Measurements from ENCODE around the gene PRKAA1.
"Not testable (repeated sequence)": the region's sequence is repeated elsewhere in the genome, so short reads cannot be mapped to it uniquely, and the experiment has no call there.

PRKAA1 gene

GRCh38 chr5:40716000-40716399 is 82.2 kb downstream of the PRKAA1 start:
- Histone ChIP-seq H3K4me3 (ENCODE audit: insufficient read depth, low read length, poor library complexity, severe bottlenecking) (no peak overlapping the region), H3K9me2 (replicated peaks; ENCODE audit: insufficient read depth, low read length) (no peaks in the 10 kb centered on the region), H4K20me1 (ENCODE audit: low read depth, low read length) (no peaks in the 10 kb centered on the region), H3K4me2 (ENCODE audit: low read depth, low read length, poor library complexity, severe bottlenecking) (no peak overlapping the region), H3K79me2 (ENCODE audit: insufficient read depth, low read length) (no peaks in the 10 kb centered on the region), H2AFZ (ENCODE audit: low read depth, low read length, severe bottlenecking) (no peak overlapping the region), H3K9ac (ENCODE audit: low read length) (no peak overlapping the region), H3K9me3 (ENCODE audit: insufficient read depth, low read length) (no peaks in the 10 kb centered on the region), H3K36me3 (ENCODE audit: low read length) (peaks cover 9% of the 10 kb centered on the region), H3K27me3 (ENCODE audit: low read length) (no peaks in the 10 kb centered on the region), H3F3A (ENCODE audit: insufficient read depth) (peaks cover 2% of the 10 kb centered on the region; the same call in 1 of the 2 replicates), H3K27ac (ENCODE audit: low read depth, low read length) (no peak overlapping the region)
- TF ChIP-seq EZH2phosphoT487 (conservative IDR thresholded peaks at IDR 0.05; ENCODE audit: low read length) (no peak), CTCF (IDR thresholded peaks at IDR 0.05; ENCODE audit: insufficient read depth, low read length, poor library complexity, severe bottlenecking) (no peak)

GRCh38 chr5:40714001-40714400 is 84.2 kb downstream of the PRKAA1 start:
- no peaks in the 10 kb centered on the region for H3K79me2 ChIP-seq (ENCODE audit: insufficient read depth, low read length)
- TF ChIP-seq CTCF (IDR thresholded peaks at IDR 0.05; ENCODE audit: insufficient read depth, low read length, poor library complexity, severe bottlenecking) (no peak), EZH2phosphoT487 (conservative IDR thresholded peaks at IDR 0.05; ENCODE audit: low read length) (no peak)
- peaks cover 9% of the 10 kb centered on the region for H3K36me3 ChIP-seq (ENCODE audit: low read length)
- H3K9ac ChIP-seq (ENCODE audit: low read length): no peak overlapping the region
- peaks cover 2% of the 10 kb centered on the region; the same call in 1 of the 2 replicates for H3F3A ChIP-seq (ENCODE audit: insufficient read depth)
- H3K9me2 ChIP-seq (replicated peaks; ENCODE audit: insufficient read depth, low read length): no peaks in the 10 kb centered on the region
- no peak overlapping the region for H3K4me3 ChIP-seq (ENCODE audit: insufficient read depth, low read length, poor library complexity, severe bottlenecking)
- no peak overlapping the region for H3K27ac ChIP-seq (ENCODE audit: low read depth, low read length)
- H3K27me3 ChIP-seq (ENCODE audit: low read length): no peaks in the 10 kb centered on the region
- no peak overlapping the region for H2AFZ ChIP-seq (ENCODE audit: low read depth, low read length, severe bottlenecking)
- H4K20me1 ChIP-seq (ENCODE audit: low read depth, low read length): no peaks in the 10 kb centered on the region
- no peaks in the 10 kb centered on the region for H3K9me3 ChIP-seq (ENCODE audit: insufficient read depth, low read length)
- no peak overlapping the region for H3K4me2 ChIP-seq (ENCODE audit: low read depth, low read length, poor library complexity, severe bottlenecking)

GRCh38 chr5:40710575-40710974 is 87.6 kb downstream of the PRKAA1 start:
- not testable (repeated sequence) for H3K9me3 ChIP-seq (ENCODE audit: insufficient read depth, low read length); H3K27me3 ChIP-seq (ENCODE audit: low read length); H3K4me3 ChIP-seq (ENCODE audit: insufficient read depth, low read length, poor library complexity, severe bottlenecking); H3K4me2 ChIP-seq (ENCODE audit: low read depth, low read length, poor library complexity, severe bottlenecking); H3K9ac ChIP-seq (ENCODE audit: low read length); H3K79me2 ChIP-seq (ENCODE audit: insufficient read depth, low read length); H3K27ac ChIP-seq (ENCODE audit: low read depth, low read length); H3K36me3 ChIP-seq (ENCODE audit: low read length); H3K9me2 ChIP-seq (replicated peaks; ENCODE audit: insufficient read depth, low read length); H4K20me1 ChIP-seq (ENCODE audit: low read depth, low read length); H2AFZ ChIP-seq (ENCODE audit: low read depth, low read length, severe bottlenecking); H3F3A ChIP-seq (ENCODE audit: insufficient read depth)

Measured in SU-DHL-6 (cell line).